ENCODE data around the gene POLR3B. TPM values are rescaled to one million over a fixed set of nuclear protein-coding genes. Genes with fewer than 3 reads are reported as not detected.

POLR3B gene
- total and polyA plus RNA-seq, 2 of the 13 experiments (the other 11 are each of a cell fraction or from before 2014, with no cell fraction given): 4.8 to 13.1 TPM

DNA sequence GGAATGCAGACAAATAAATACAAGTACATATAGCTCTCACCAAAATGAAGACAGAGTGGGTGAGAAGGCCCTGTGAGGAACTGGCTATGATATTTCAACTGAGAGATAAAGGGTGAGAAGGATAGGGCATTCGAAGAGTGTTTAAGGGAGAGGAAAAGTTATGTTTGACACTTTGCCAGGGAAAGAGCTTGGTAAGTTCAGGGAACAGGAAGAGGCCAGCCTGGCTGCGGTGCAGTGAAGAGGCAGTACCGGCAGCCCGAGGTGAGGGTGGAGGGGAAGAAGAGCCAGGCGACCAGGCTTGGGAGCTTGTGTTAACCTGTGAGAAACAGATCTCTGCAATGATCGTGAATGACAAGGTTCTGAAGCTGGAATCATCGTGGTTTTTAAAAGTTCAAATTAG, 140.5 kb downstream of the POLR3B start:
- DNase-seq (ENCODE audit: low spot score) (no peak), ATAC-seq (no peak), FAIRE-seq (no peak)
- POLR2A ChIA-PET: no interaction called here
- 96% methylated on average over 7 of the region's 7 CpGs for WGBS (ENCODE audit: low lambda C conversion rate)
- H3K27me3 ChIP-seq (ENCODE audit: control insufficient read depth in 1 of 2, insufficient read depth in 2 of 2, low read length in 2 of 2): no peaks in the 10 kb centered on the region
- H3K9me3 ChIP-seq (ENCODE audit: low read length): no peaks in the 10 kb centered on the region
- no peaks in the 10 kb centered on the region for H3K79me2 ChIP-seq (ENCODE audit: insufficient read depth, low read length)
- H2AFZ ChIP-seq (ENCODE audit: low read length): no peak overlapping the region
- intact Hi-C loops (cut with micrococcal nuclease; ENCODE audit: unreplicated experiment): no loop called here
- H3K9ac ChIP-seq (ENCODE audit: insufficient read depth, low read depth, low read length): no peak overlapping the region
- in situ Hi-C loops (cut with HindIII; ENCODE audit: extremely low pct_ligation_motif_present, low pct_unique_long_range_greater_than_20kb): no loop called here
- no peak overlapping the region for H3K4me2 ChIP-seq (ENCODE audit: low read depth, low read length)
- no peak overlapping the region for H3K27ac ChIP-seq (ENCODE audit: extremely low read length, insufficient read depth, low read length)
- BruUV-seq (replicated peaks): no TSS peak
- peaks cover 17 to 30% of the 10 kb centered on the region in 2 experiments for H3K36me3 ChIP-seq (replicated peaks in 1 of 2; ENCODE audit: control insufficient read depth in 1 of 2, insufficient read depth in 2 of 2, low read length in 2 of 2)
- CTCF ChIA-PET (ENCODE audit: low intra/inter-chr PET ratio, low total read pairs): no interaction called here
- no peak overlapping the region for H3K4me3 ChIP-seq (replicated peaks in 1 of 3; ENCODE audit: insufficient read depth in 1 of 3, low read depth in 2 of 3, low read length in 3 of 3)
- H3K4me1 ChIP-seq (ENCODE audit: insufficient read depth, low read length): peaks cover 9% of the 10 kb centered on the region
- no peaks in the 10 kb centered on the region for H4K20me1 ChIP-seq (ENCODE audit: insufficient read depth, low read length)
- TF ChIP-seq, protein P1, sequence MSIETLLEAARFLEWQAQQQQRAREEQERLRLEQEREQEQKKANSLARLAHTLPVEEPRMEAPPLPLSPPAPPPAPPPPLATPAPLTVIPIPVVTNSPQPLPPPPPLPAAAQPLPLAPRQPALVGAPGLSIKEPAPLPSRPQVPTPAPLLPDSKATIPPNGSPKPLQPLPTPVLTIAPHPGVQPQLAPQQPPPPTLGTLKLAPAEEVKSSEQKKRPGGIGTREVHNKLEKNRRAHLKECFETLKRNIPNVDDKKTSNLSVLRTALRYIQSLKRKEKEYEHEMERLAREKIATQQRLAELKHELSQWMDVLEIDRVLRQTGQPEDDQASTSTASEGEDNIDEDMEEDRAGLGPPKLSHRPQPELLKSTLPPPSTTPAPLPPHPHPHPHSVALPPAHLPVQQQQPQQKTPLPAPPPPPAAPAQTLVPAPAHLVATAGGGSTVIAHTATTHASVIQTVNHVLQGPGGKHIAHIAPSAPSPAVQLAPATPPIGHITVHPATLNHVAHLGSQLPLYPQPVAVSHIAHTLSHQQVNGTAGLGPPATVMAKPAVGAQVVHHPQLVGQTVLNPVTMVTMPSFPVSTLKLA (IDR thresholded peaks at IDR 0.05): no peak
- no peak for TF ChIP-seq ZNF234 (CRISPR knock-in tag; conservative IDR thresholded peaks at IDR 0.05)
- no peak for TF ChIP-seq GTF2F1 (IDR thresholded peaks at IDR 0.05; ENCODE audit: low read length)
- TF ChIP-seq, protein P2, sequence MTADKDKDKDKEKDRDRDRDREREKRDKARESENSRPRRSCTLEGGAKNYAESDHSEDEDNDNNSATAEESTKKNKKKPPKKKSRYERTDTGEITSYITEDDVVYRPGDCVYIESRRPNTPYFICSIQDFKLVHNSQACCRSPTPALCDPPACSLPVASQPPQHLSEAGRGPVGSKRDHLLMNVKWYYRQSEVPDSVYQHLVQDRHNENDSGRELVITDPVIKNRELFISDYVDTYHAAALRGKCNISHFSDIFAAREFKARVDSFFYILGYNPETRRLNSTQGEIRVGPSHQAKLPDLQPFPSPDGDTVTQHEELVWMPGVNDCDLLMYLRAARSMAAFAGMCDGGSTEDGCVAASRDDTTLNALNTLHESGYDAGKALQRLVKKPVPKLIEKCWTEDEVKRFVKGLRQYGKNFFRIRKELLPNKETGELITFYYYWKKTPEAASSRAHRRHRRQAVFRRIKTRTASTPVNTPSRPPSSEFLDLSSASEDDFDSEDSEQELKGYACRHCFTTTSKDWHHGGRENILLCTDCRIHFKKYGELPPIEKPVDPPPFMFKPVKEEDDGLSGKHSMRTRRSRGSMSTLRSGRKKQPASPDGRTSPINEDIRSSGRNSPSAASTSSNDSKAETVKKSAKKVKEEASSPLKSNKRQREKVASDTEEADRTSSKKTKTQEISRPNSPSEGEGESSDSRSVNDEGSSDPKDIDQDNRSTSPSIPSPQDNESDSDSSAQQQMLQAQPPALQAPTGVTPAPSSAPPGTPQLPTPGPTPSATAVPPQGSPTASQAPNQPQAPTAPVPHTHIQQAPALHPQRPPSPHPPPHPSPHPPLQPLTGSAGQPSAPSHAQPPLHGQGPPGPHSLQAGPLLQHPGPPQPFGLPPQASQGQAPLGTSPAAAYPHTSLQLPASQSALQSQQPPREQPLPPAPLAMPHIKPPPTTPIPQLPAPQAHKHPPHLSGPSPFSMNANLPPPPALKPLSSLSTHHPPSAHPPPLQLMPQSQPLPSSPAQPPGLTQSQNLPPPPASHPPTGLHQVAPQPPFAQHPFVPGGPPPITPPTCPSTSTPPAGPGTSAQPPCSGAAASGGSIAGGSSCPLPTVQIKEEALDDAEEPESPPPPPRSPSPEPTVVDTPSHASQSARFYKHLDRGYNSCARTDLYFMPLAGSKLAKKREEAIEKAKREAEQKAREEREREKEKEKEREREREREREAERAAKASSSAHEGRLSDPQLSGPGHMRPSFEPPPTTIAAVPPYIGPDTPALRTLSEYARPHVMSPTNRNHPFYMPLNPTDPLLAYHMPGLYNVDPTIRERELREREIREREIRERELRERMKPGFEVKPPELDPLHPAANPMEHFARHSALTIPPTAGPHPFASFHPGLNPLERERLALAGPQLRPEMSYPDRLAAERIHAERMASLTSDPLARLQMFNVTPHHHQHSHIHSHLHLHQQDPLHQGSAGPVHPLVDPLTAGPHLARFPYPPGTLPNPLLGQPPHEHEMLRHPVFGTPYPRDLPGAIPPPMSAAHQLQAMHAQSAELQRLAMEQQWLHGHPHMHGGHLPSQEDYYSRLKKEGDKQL (CRISPR knock-in tag; IDR thresholded peaks at IDR 0.05; ENCODE audit: low read depth): no peak
- TF ChIP-seq, protein P3, sequence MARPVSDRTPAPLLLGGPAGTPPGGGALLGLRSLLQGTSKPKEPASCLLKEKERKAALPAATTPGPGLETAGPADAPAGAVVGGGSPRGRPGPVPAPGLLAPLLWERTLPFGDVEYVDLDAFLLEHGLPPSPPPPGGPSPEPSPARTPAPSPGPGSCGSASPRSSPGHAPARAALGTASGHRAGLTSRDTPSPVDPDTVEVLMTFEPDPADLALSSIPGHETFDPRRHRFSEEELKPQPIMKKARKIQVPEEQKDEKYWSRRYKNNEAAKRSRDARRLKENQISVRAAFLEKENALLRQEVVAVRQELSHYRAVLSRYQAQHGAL (CRISPR knock-in tag; IDR thresholded peaks at IDR 0.05; ENCODE audit: not compliant biosample characterization): no peak
- TF ChIP-seq CCDC6 (CRISPR knock-in tag; IDR thresholded peaks at IDR 0.05): no peak
- no peak for TF ChIP-seq ZFP36L1 (CRISPR knock-in tag; IDR thresholded peaks at IDR 0.05)
- TF ChIP-seq EED (CRISPR knock-in tag; IDR thresholded peaks at IDR 0.05): no peak
- TF ChIP-seq, protein P4, sequence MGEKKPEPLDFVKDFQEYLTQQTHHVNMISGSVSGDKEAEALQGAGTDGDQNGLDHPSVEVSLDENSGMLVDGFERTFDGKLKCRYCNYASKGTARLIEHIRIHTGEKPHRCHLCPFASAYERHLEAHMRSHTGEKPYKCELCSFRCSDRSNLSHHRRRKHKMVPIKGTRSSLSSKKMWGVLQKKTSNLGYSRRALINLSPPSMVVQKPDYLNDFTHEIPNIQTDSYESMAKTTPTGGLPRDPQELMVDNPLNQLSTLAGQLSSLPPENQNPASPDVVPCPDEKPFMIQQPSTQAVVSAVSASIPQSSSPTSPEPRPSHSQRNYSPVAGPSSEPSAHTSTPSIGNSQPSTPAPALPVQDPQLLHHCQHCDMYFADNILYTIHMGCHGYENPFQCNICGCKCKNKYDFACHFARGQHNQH (CRISPR knock-in tag; IDR thresholded peaks at IDR 0.05): no peak
- TF ChIP-seq FOXO1 (CRISPR knock-in tag; IDR thresholded peaks at IDR 0.05): no peak
- TF ChIP-seq ZBTB38 (CRISPR knock-in tag; IDR thresholded peaks at IDR 0.05): no peak
- no peak for TF ChIP-seq NPAS2 (CRISPR knock-in tag; IDR thresholded peaks at IDR 0.05; ENCODE audit: borderline replicate concordance)
- no peak for TF ChIP-seq ZNF282 (IDR thresholded peaks at IDR 0.05; ENCODE audit: partially characterized antibody)
- TF ChIP-seq, protein P5, sequence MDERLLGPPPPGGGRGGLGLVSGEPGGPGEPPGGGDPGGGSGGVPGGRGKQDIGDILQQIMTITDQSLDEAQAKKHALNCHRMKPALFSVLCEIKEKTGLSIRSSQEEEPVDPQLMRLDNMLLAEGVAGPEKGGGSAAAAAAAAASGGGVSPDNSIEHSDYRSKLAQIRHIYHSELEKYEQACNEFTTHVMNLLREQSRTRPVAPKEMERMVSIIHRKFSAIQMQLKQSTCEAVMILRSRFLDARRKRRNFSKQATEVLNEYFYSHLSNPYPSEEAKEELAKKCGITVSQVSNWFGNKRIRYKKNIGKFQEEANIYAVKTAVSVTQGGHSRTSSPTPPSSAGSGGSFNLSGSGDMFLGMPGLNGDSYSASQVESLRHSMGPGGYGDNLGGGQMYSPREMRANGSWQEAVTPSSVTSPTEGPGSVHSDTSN (CRISPR knock-in tag; IDR thresholded peaks at IDR 0.05): no peak
- no peak for TF ChIP-seq ZNF501 (CRISPR knock-in tag; IDR thresholded peaks at IDR 0.05)
